ENCODE measurements around the gene LRBA. TPM values are rescaled to one million over a fixed set of nuclear protein-coding genes. Genes with fewer than 3 reads are reported as not detected.
"Not testable (repeated sequence)": the region's sequence is repeated elsewhere in the genome, so short reads cannot be mapped to it uniquely, and the experiment has no call there.

LRBA gene
- total RNA-seq, 2 donors from 2014 or later: 55.5 to 77.7 TPM

DNA sequence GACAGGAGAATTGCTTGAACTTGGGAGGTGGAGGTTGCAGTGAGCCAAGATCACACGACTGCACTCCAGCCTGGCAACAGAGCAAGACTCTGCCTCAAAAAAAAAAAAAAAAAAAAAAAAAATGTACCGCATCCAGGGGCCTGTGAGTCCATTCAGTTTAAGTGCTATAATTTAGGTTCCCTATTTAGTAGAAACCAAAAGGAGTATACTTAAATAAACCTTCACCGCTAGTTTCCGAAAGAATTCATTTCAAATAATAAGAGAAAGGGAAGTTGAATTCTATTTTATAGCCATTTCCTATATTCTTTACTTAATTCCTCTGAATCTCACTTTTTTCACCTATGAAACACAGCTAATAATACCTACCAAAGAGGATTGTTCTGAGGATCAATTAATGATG lies 20.8 kb upstream of the LRBA start:
- intact Hi-C loops (cut with DNase I): no loop called here
- Histone ChIP-seq H3K9ac (ENCODE audit: low read depth in 2 of 2, low read length in 2 of 2) (no peak overlapping the region), H3K4me1 (no peaks in the 10 kb centered on the region), H3K36me3 (no peaks in the 10 kb centered on the region), H3K9me3 (no peaks in the 10 kb centered on the region), H3K27ac (no peak overlapping the region), H3K27me3 (no peaks in the 10 kb centered on the region), H3K4me3 (no peak overlapping the region)
- DNase-seq: no peak
- TF ChIP-seq, protein P1, sequence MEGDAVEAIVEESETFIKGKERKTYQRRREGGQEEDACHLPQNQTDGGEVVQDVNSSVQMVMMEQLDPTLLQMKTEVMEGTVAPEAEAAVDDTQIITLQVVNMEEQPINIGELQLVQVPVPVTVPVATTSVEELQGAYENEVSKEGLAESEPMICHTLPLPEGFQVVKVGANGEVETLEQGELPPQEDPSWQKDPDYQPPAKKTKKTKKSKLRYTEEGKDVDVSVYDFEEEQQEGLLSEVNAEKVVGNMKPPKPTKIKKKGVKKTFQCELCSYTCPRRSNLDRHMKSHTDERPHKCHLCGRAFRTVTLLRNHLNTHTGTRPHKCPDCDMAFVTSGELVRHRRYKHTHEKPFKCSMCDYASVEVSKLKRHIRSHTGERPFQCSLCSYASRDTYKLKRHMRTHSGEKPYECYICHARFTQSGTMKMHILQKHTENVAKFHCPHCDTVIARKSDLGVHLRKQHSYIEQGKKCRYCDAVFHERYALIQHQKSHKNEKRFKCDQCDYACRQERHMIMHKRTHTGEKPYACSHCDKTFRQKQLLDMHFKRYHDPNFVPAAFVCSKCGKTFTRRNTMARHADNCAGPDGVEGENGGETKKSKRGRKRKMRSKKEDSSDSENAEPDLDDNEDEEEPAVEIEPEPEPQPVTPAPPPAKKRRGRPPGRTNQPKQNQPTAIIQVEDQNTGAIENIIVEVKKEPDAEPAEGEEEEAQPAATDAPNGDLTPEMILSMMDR (IDR thresholded peaks at IDR 0.05): no peak

DNA sequence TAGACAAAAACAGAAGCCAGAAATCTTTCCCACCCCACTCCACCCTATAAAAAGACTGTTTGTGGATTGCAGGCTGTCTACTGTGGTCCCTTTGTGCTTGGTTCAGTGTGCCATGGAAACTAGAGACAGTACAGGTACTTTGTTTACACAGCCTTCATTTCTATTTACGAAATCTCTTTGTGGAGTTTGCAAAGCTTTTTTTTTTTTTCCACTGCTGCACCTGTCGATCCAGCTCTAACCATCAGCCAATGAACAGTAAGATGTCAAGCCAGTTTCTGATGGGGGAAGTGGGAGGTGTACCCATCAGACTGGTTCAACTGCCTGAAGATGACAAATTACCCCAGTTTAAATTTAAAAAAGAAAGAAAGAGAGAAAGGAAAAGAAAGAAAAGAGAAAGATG lies 20.2 kb upstream of the LRBA start:
- H3K9ac ChIP-seq (ENCODE audit: low read depth in 2 of 2, low read length in 2 of 2): no peak overlapping the region
- intact Hi-C loops (cut with DNase I): no loop called here
- no peaks in the 10 kb centered on the region for H3K27me3 ChIP-seq
- no peak overlapping the region for H3K27ac ChIP-seq
- H3K9me3 ChIP-seq: no peaks in the 10 kb centered on the region
- peak; percentile 53 for DNase-seq
- H3K36me3 ChIP-seq: no peaks in the 10 kb centered on the region
- no peak overlapping the region for H3K4me3 ChIP-seq
- H3K4me1 ChIP-seq: no peaks in the 10 kb centered on the region
- TF ChIP-seq, protein P1 (IDR thresholded peaks at IDR 0.05): no peak

DNA sequence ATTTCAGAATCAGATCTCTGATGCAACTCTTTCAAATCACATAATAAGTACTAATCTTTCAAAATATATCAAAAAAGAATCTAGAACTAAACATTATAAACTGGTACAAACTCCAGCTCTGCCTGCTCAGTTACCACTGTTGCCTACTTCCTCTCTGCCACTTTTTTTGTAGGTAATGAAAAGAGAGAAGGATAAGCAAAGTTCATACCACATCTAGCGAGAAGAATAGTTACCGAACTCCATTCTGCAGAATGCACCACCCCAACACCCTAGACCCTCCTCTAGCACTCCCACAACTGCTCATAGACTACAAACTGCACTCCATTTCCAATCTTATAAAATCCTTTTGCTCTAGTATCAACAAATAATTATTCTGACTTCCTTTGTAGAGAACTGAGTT lies 19.7 kb upstream of the LRBA start:
- H3K4me3 ChIP-seq: no peak overlapping the region

DNA sequence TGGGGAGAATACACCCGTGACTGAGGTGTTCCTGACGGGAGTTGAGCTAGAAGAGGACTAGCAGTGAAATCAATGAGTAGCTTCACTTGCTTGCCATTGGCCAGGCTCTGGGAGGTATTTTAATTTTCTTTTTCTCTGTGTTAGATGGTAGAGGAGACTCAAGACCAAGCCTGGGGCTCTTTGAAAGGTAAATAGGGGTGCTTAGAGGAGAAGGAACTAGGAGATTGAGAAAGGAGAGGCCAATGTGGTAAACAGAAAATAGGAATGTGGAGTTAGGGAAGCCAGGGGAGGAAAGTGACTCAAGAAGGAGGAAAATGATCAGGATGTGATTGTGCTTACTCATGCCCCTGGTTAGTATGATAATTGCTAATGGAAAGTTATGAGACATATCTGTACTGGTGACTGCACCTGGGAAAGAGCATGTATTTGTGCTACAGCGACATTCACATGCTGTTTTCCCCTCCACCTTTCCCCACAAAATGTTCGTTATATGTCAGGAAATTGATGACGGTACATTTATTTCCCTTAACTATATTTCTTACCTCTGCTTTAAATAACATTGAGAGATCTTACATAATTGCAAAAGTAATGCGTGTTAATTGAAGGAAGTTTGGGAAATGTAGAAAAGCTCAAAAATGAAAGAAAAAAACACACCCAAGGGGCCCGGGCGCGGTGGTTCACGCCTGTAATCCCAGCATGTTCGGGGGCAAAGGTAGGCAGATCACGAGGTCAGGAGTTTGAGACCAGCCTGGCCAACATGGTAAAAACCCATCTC lies 16.9 kb upstream of the LRBA start:
- no peak for DNase-seq
- no peaks in the 10 kb centered on the region for H3K9me3 ChIP-seq
- no peak overlapping the region for H3K27ac ChIP-seq
- TF ChIP-seq, protein P1 (IDR thresholded peaks at IDR 0.05): no peak
- intact Hi-C loops (cut with DNase I): no loop called here
- H3K27me3 ChIP-seq: no peaks in the 10 kb centered on the region
- no peak overlapping the region for H3K9ac ChIP-seq (ENCODE audit: low read depth in 2 of 2, low read length in 2 of 2)
- H3K4me3 ChIP-seq: no peak overlapping the region
- no peaks in the 10 kb centered on the region for H3K4me1 ChIP-seq
- H3K36me3 ChIP-seq: no peaks in the 10 kb centered on the region

More for the DNA sequence above, 19.7 kb upstream of the LRBA start:
- intact Hi-C loops (cut with DNase I): no loop called here
- H3K9ac ChIP-seq (ENCODE audit: low read depth in 2 of 2, low read length in 2 of 2): no peak overlapping the region
- TF ChIP-seq, protein P1 (IDR thresholded peaks at IDR 0.05): no peak
- H3K4me1 ChIP-seq: no peaks in the 10 kb centered on the region
- no peak for DNase-seq
- no peak overlapping the region for H3K27ac ChIP-seq
- no peaks in the 10 kb centered on the region for H3K27me3 ChIP-seq
- no peaks in the 10 kb centered on the region for H3K9me3 ChIP-seq
- H3K36me3 ChIP-seq: no peaks in the 10 kb centered on the region

DNA sequence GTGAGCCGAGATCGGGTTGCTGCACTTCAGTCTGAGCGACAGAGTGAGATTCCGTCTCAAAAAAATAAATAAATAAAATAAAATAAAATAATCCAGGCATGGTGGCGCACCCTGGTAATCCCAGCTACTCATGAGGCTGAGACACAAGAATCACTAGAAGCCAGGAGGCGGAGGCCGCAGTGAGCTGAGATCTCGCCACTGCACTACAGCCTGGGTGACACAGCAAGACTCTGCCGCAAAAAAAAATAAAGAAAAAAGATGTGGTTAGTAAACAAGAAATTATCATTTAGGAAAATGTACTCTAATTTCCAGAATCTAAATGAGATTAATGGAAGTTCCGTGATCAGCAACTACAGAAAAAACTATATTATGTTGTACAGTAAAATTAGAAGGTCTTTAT lies 14.5 kb upstream of the LRBA start:
- Histone ChIP-seq H3K4me1 (no peaks in the 10 kb centered on the region), H3K27ac (no peak overlapping the region), H3K9ac (ENCODE audit: low read depth in 2 of 2, low read length in 2 of 2) (no peak overlapping the region), H3K9me3 (no peaks in the 10 kb centered on the region), H3K36me3 (no peaks in the 10 kb centered on the region), H3K4me3 (no peak overlapping the region), H3K27me3 (no peaks in the 10 kb centered on the region)
- TF ChIP-seq, protein P1 (IDR thresholded peaks at IDR 0.05): no peak
- no peak for DNase-seq
- intact Hi-C loops (cut with DNase I): no loop called here

DNA sequence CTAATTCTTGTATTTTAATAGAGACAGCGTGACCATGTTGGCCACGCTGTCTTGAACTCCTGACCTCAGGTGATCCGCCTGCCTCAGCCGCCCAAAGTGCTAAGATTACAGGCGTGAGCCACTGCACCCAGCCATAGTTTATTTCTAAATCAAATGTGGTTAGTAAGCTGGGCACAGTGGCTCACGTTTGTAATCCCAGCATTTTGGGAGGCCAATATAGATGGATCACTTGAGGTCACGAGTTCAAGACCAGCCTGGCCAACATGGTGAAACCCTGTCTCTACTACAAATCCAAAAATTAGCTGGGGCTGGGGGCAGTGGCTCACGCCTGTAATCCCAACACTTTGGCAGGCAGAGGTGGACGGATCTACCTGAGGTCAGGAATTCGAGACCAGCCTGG lies 13.9 kb upstream of the LRBA start:
- H3K9me3 ChIP-seq; H3K27ac ChIP-seq; H3K36me3 ChIP-seq; intact Hi-C loops (cut with DNase I); H3K27me3 ChIP-seq; H3K4me3 ChIP-seq; H3K9ac ChIP-seq (ENCODE audit: low read depth in 2 of 2, low read length in 2 of 2); DNase-seq; H3K4me1 ChIP-seq: not testable (repeated sequence)

All from colonic mucosa (tissue), 4 donors.